Osteoblast (primary cell): ENCODE data around the gene KRT81. TPM values are rescaled to one million over a fixed set of nuclear protein-coding genes. Genes with fewer than 3 reads are reported as not detected.
"Not testable (repeated sequence)": the region's sequence is repeated elsewhere in the genome, so short reads cannot be mapped to it uniquely, and the experiment has no call there.

Experiments
- DNase-seq: peaks from one replicate; pipeline ENCODE4 v3.0.0; 2011; ENCODE audit warnings: low spot score, mixed read lengths; ENCODE audit not compliant: insufficient read length; ENCODE audit errors: missing footprints
- H2AFZ ChIP-seq: 2 replicates; pipeline ENCODE4 v1.6.0; 2011; ENCODE audit warnings: mild to moderate bottlenecking, low read length
- H3K27ac ChIP-seq: 2 replicates; pipeline ENCODE4 v1.5.1; 2011; ENCODE audit warnings: mild to moderate bottlenecking, low read depth, low read length, moderate library complexity
- H3K27me3 ChIP-seq: 2 replicates; pipeline ENCODE4 v1.6.0; 2012; ENCODE audit warnings: mild to moderate bottlenecking, control low read depth, inconsistent platforms, low read length, moderate library complexity; ENCODE audit not compliant: insufficient read depth
- H3K36me3 ChIP-seq: 2 replicates; pipeline ENCODE4 v1.5.1; 2011; ENCODE audit warnings: mild to moderate bottlenecking, low read length, control low read depth, moderate library complexity; ENCODE audit not compliant: insufficient read depth
- H3K4me1 ChIP-seq: 2 replicates; pipeline ENCODE4 v1.5.1; 2011; ENCODE audit warnings: mild to moderate bottlenecking, low read length, control low read depth, moderate library complexity; ENCODE audit not compliant: insufficient read depth
- H3K4me2 ChIP-seq: 2 replicates; pipeline ENCODE4 v1.6.0; 2011; ENCODE audit warnings: mild to moderate bottlenecking, low read length; ENCODE audit not compliant: insufficient read depth
- H3K4me3 ChIP-seq: fragments of 200-600 bp; sonication (generic); 3 replicates; pipeline ENCODE4 v1.5.1; 2012; ENCODE audit warnings: mild to moderate bottlenecking, low read length, inconsistent platforms; ENCODE audit not compliant: insufficient read depth
- H3K79me2 ChIP-seq: 2 replicates; pipeline ENCODE4 v1.6.0; 2012; ENCODE audit warnings: mild to moderate bottlenecking, low read length, control low read depth, inconsistent platforms; ENCODE audit not compliant: insufficient read depth
- H3K9me3 ChIP-seq: 2 replicates; pipeline ENCODE4 v1.5.1; 2011; ENCODE audit warnings: low read depth, low read length, control low read depth
- H4K20me1 ChIP-seq: 2 replicates; pipeline ENCODE4 v1.6.0; 2012; ENCODE audit warnings: mild to moderate bottlenecking, low read length, control low read depth; ENCODE audit not compliant: insufficient read depth
- CTCF ChIP-seq: IDR thresholded peaks from 2 replicates; pipeline ENCODE4 v1.5.1; 2011; ENCODE audit warnings: mild to moderate bottlenecking, low read depth, low read length, moderate library complexity; ENCODE audit errors: extremely low read depth
- total RNA-seq: library from RNA; depleted of rRNA; stranded (reverse); fragments of >200 nt; gene quantifications from 2 replicates; pipeline ENCODE4 v1.2.3, GENCODE V29; 2012

Gene KRT81
- total RNA-seq, 1 donor, result not detected

- H3K79me2 ChIP-seq, result no peaks in the 10 kb centered on the region
- TF ChIP-seq CTCF, result no peak
- H3K27ac ChIP-seq, result no peak overlapping the region
- no peak overlapping the region for H3K4me2 ChIP-seq
- H4K20me1 ChIP-seq, result no peaks in the 10 kb centered on the region
- H3K4me1 ChIP-seq, result peaks cover 21% of the 10 kb centered on the region
- no peak overlapping the region for H2AFZ ChIP-seq
- H3K9me3 ChIP-seq, result no peaks in the 10 kb centered on the region
- DNase-seq, result peak; percentile 68
- peaks cover 23% of the 10 kb centered on the region for H3K27me3 ChIP-seq
- H3K36me3 ChIP-seq, result no peaks in the 10 kb centered on the region
- H3K4me3 ChIP-seq, result no peak overlapping the region
Observed at GRCh38 chr12:52260361-52261207, 30.8 kb downstream of the KRT81 start.

GRCh38 chr12:52259657-52260243 lies 31.6 kb downstream of the KRT81 start:
- H3K27me3 ChIP-seq, result peaks cover 30% of the 10 kb centered on the region
- H3K9me3 ChIP-seq, result no peaks in the 10 kb centered on the region
- no peaks in the 10 kb centered on the region for H4K20me1 ChIP-seq
- no peaks in the 10 kb centered on the region for H3K36me3 ChIP-seq
- H3K27ac ChIP-seq, result no peak overlapping the region
- H3K4me1 ChIP-seq, result peaks cover 21% of the 10 kb centered on the region
- no peak overlapping the region for H2AFZ ChIP-seq
- no peak overlapping the region for H3K4me2 ChIP-seq
- DNase-seq, result peak; percentile 85
- no peaks in the 10 kb centered on the region for H3K79me2 ChIP-seq
- TF ChIP-seq CTCF, result no peak
- H3K4me3 ChIP-seq, result no peak overlapping the region

GRCh38 chr12:52258335-52258901 lies 32.9 kb downstream of the KRT81 start:
- no peak overlapping the region for H2AFZ ChIP-seq
- no peaks in the 10 kb centered on the region for H4K20me1 ChIP-seq
- peak overlapping the region; percentile 36 for H3K4me3 ChIP-seq
- H3K27ac ChIP-seq, result no peak overlapping the region
- peak overlapping the region; percentile 65 for H3K4me2 ChIP-seq
- no peaks in the 10 kb centered on the region for H3K36me3 ChIP-seq
- peaks cover 30% of the 10 kb centered on the region for H3K27me3 ChIP-seq
- no peaks in the 10 kb centered on the region for H3K9me3 ChIP-seq
- DNase-seq, result peak; percentile 93
- no peaks in the 10 kb centered on the region for H3K79me2 ChIP-seq
- peaks cover 21% of the 10 kb centered on the region for H3K4me1 ChIP-seq
- TF ChIP-seq CTCF, result no peak

GRCh38 chr12:52257922-52258321 lies 33.4 kb downstream of the KRT81 start:
- Histone ChIP-seq H3K4me2 (peak overlapping the region; percentile 65), H3K27me3 (peaks cover 30% of the 10 kb centered on the region), H3K4me1 (peaks cover 21% of the 10 kb centered on the region)
- DNase-seq, result peak; percentile 57
- not testable (repeated sequence) for H3K27ac ChIP-seq, H3K79me2 ChIP-seq, H3K9me3 ChIP-seq, H3K4me3 ChIP-seq, H4K20me1 ChIP-seq, H2AFZ ChIP-seq, H3K36me3 ChIP-seq
